Astrocyte of the hippocampus (primary cell): Measurements from ENCODE around the gene SFPQ.
"Not testable (repeated sequence)": the region's sequence is repeated elsewhere in the genome, so short reads cannot be mapped to it uniquely, and the experiment has no call there.

ENCODE experiments used
- DNase-seq: peaks from one replicate; pipeline ENCODE4 v3.0.0; 2011; ENCODE audit warnings: low read depth, low spot score

Gene SFPQ

GRCh38 chr1:35142728-35143127 lies 50.2 kb downstream of the SFPQ start:
- not testable (repeated sequence) for DNase-seq

- DNase-seq, result not testable (repeated sequence)
Measured at GRCh38 chr1:35142294-35142693, 50.7 kb downstream of the SFPQ start.

- DNase-seq, result not testable (repeated sequence)
Measured at GRCh38 chr1:35137590-35137989, 55.4 kb downstream of the SFPQ start.

- DNase-seq, result no peak
Measured at GRCh38 chr1:35136780-35137179, 56.2 kb downstream of the SFPQ start.
